Subcutaneous abdominal adipose tissue (tissue), 5 donors: ENCODE measurements around the gene LOXL3.
A peak's percentile ranks its signal among the peaks of the same experiment; 100 is the strongest.

Source experiments
- H3K27ac ChIP-seq: one replicate; pipeline ENCODE4 v1.7.0; 2013; ENCODE audit warnings: low read depth, mild to moderate bottlenecking, inconsistent platforms, low read length, moderate library complexity
- H3K27me3 ChIP-seq, 5 donors: one replicate each; pipeline ENCODE4 v1.7.0; 2013; ENCODE audit warnings: low read length in 5 of 5, inconsistent platforms in 1 of 5; ENCODE audit not compliant: control insufficient read depth in 5 of 5, insufficient read depth in 4 of 5
- H3K36me3 ChIP-seq, 5 donors: one replicate each; pipeline ENCODE4 v1.7.0; 2013; ENCODE audit warnings: low read length in 5 of 5; ENCODE audit not compliant: control insufficient read depth in 5 of 5, insufficient read depth in 5 of 5
- H3K4me1 ChIP-seq, 5 donors: one replicate each; pipeline ENCODE4 v1.7.0; 2013; ENCODE audit warnings: low read length in 5 of 5, mild to moderate bottlenecking in 3 of 5, moderate library complexity in 1 of 5; ENCODE audit not compliant: control insufficient read depth in 5 of 5, insufficient read depth in 5 of 5
- H3K4me3 ChIP-seq, 5 donors: one replicate each; pipeline ENCODE4 v1.7.0; 2013; ENCODE audit warnings: low read length in 5 of 5, low read depth in 1 of 5
- H3K9ac ChIP-seq, 5 donors: one replicate each; pipeline ENCODE4 v1.7.0; 2013; ENCODE audit warnings: low read length in 5 of 5, mild to moderate bottlenecking in 4 of 5, moderate library complexity in 3 of 5
- H3K9me3 ChIP-seq, 5 donors: one replicate each; pipeline ENCODE4 v1.7.0; 2013; ENCODE audit warnings: low read length in 5 of 5; ENCODE audit not compliant: control insufficient read depth in 5 of 5
- donor health status: healthy.
- donor health status: healthy.
- donor health status: healthy.
- donor health status: healthy.
- donor health status: healthy.

LOXL3 gene

DNA sequence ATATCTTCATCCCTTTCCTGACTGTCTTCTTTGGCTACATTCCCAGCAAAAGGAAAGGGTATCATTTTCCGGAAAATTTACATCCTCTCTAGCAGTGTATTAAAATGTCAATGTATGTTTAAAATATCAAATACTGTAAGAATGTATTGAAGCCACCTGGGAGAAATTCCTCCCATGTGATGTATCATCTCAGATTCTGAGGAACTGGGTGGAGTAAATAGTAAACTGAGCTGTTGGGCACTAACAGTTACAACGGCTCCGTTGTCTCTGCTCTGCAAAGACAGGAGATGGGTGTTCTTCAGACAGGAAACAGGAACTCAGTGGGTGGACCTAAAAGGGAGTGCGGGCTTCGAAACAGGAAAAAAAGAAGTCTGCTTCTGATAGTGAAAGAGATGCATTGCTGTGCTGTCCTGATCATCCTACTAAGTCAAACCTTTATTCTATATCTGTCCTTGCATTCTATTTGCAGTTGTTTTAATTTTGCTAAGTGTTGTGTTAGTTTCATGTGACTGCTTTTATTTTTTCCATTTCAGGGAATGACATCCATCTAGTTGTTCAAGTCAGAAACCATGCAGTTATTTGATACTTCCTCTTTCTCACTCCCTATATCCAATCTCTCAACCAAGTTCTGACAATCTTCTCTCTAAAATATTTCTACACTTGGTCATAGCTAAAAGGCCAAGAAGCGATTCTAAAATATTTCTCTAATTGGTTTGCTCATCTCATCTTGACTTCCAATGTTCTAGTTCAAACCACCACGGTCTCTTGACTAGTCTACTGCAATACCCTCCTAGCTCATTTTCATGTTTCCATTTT, 20.2 kb upstream of the LOXL3 start:
- Histone ChIP-seq H3K9ac (no peak overlapping the region), H3K27ac (no peak overlapping the region), H3K4me3 (peak overlapping the region in 2 of 5 donors; percentile 0 to 6), H3K36me3 (no peaks in the 10 kb centered on the region), H3K4me1 (peaks cover 2 to 50% (median 30%) of the 10 kb centered on the region in 5 donors), H3K9me3 (no peaks in the 10 kb centered on the region), H3K27me3 (no peaks in the 10 kb centered on the region)

DNA sequence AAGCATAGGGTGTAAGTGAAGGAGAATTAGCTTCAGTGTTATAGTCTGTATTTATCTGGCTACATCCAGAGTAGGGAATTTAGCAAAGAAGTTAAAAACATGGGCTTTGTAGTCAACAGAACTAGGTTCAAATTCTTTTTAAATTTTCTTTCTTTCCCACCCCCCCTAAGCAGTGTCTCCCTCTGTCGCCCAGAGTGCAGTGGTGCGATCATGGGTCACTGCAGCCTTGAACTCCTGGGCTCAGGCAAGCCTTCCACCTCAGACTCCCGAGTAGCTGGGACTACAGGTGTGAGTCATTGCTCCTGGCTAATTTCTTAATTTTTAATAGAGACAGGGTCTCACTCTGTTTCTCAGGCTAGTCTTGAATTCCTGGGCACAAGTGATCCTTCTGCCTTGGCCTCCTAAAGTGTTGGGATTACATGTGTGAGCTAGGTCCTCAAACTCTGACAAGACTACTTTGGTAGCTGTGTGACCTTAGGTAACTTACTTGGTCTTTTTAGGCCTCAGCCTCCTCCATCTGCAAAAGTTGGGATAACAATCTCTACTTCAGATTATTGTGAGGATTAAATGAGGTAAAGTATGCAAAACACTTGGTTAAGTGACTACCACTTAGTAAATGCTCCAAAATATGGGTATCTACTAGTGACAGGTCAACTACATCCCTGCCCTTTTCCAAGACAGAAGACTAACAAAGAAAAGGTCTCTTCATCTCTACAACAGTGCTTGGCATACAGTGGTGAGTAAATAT, 18.6 kb upstream of the LOXL3 start:
- Histone ChIP-seq H3K36me3 (no peaks in the 10 kb centered on the region), H3K4me1 (peaks cover 4 to 58% (median 33%) of the 10 kb centered on the region in 5 donors), H3K4me3 (no peak overlapping the region), H3K9me3 (no peaks in the 10 kb centered on the region), H3K9ac (no peak overlapping the region), H3K27me3 (no peaks in the 10 kb centered on the region), H3K27ac (no peak overlapping the region)

DNA sequence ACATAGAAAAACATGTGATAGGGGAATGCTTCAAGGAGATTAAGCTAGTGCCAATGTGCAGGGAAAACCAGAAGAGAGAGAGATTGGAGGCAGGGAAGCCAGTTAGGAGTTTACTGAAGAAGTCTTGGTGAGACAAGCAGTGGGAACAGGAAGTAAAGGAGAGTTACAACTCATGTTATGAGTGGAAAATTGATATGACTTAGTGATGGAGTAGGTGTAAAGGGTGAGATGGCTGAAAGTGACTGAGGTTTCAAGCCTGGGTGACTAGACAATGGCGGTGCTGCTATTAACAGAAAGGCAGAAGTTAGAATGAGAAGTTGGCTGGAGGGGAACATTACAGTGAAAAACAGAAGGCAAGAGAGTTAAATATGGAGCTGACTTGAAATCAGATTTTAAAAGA, 17.3 kb upstream of the LOXL3 start:
- Histone ChIP-seq H3K27ac (no peak overlapping the region), H3K9me3 (no peaks in the 10 kb centered on the region), H3K4me3 (no peak overlapping the region), H3K4me1 (peaks cover 5 to 56% (median 31%) of the 10 kb centered on the region in 5 donors), H3K36me3 (no peaks in the 10 kb centered on the region), H3K9ac (no peak overlapping the region), H3K27me3 (no peaks in the 10 kb centered on the region)

DNA sequence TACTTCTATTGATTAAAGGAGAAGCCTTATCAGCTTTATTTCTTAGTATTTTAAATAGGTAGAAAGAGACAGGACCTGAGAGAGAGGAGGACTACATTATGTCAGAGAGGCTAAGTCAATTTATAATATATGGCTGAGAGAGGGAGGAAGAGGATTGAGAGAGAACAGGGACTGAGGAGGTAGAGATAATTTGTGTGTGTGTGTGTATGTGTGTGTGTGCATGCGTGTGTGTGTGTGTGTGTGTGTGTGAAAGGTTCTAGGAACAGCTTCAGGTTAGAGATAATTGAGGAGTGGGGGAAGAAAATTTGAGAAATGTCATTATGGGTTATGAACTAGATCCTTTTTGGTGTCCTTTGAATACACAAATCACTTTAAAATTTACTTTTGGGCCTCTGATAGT, 15.9 kb upstream of the LOXL3 start:
- H3K36me3 ChIP-seq, result no peaks in the 10 kb centered on the region
- H3K9me3 ChIP-seq, result no peaks in the 10 kb centered on the region
- H3K27me3 ChIP-seq, result no peaks in the 10 kb centered on the region
- H3K27ac ChIP-seq, result no peak overlapping the region
- no peak overlapping the region for H3K9ac ChIP-seq
- H3K4me3 ChIP-seq, result no peak overlapping the region
- H3K4me1 ChIP-seq, result peaks cover 5 to 47% (median 28%) of the 10 kb centered on the region in 5 donors

DNA sequence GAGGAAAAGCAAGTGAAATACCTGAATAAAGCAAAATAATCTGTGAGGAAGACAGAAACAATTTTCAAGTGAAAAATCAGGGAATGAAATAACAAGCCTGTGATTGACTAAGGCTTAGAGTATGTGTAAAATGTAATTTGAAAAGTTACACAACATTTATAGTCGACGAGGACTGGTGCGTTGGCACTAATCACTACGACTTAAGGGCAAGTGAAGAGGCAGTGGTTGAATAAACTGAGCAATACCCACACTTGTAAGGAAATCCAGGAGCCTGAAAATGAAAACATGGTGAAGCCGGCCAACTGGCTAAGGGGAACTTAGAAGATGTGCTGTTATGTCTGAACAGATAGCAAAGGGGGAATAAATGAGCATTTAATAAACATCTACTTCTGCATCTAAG, 14.1 kb upstream of the LOXL3 start:
- peak overlapping the region; percentile 98 for H3K27ac ChIP-seq
- H3K9ac ChIP-seq, result peak overlapping the region in 3 of 5 donors; percentile 5 to 79 (median 54)

DNA sequence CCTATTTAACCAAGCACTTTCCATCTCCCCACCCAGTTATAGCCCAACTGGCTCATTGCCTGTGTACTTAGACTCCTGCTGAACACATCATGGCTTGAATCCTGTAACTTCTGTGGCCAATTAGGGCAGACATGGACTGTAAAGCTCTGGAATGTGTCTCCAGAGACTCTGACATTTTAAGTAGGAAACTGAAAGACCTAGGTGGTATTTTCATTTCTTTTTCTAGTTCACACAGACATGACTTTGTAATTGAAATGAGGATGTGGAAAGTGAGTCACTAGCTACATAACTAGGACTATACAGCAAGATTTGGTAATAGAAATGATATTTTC, 13.0 kb upstream of the LOXL3 start:
- no peaks in the 10 kb centered on the region for H3K36me3 ChIP-seq
- peaks cover 5 to 32% (median 27%) of the 10 kb centered on the region in 5 donors for H3K4me1 ChIP-seq
- no peaks in the 10 kb centered on the region for H3K9me3 ChIP-seq
- H3K4me3 ChIP-seq, result no peak overlapping the region
- peaks cover 0 to 2% (median 0%) of the 10 kb centered on the region in 5 donors for H3K27me3 ChIP-seq
- peak overlapping the region in 1 of 5 donors; percentile 79 for H3K9ac ChIP-seq
- peak overlapping the region; percentile 98 for H3K27ac ChIP-seq

More for the DNA sequence above, 14.1 kb upstream of the LOXL3 start:
- Histone ChIP-seq H3K36me3 (no peaks in the 10 kb centered on the region), H3K4me3 (no peak overlapping the region), H3K27me3 (no peaks in the 10 kb centered on the region), H3K4me1 (peaks cover 5 to 32% (median 27%) of the 10 kb centered on the region in 5 donors), H3K9me3 (no peaks in the 10 kb centered on the region)

DNA sequence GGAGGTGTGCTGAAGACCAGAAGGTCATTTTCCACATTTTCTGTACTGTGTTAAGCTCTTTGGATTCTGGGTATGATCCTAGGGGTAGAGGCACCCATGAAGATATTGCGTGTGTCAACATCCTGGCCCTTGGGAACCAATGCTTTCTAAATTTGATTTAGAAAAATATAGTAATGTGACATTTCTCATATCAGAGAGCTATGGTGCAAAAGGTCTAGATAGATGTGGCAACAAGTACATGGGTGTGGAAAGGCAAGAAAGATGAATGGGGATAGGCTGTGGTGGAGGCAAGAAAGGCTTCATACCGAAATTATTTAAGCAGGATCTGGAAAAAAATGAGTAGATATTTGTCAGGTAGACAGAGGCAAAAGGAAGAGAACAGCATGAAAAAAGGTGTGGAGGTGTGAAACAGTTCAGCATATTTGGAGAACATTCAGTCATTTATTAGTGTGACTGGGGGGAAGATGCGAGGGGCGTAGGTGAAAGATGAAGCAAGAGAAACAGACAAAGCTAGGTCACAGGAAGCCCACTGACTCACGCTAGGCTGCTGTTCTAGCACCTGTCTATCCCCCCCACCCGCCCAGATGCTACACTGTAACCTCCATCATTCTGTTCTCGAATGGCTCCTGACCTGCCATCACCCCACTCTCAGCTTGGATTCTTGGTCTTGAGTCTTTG, 12.5 kb upstream of the LOXL3 start:
- Histone ChIP-seq H3K9me3 (no peaks in the 10 kb centered on the region), H3K27me3 (peaks cover 0 to 2% (median 0%) of the 10 kb centered on the region in 5 donors), H3K36me3 (no peaks in the 10 kb centered on the region), H3K27ac (peak overlapping the region; percentile 98), H3K4me1 (peaks cover 5 to 32% (median 27%) of the 10 kb centered on the region in 5 donors), H3K4me3 (no peak overlapping the region), H3K9ac (no peak overlapping the region)

DNA sequence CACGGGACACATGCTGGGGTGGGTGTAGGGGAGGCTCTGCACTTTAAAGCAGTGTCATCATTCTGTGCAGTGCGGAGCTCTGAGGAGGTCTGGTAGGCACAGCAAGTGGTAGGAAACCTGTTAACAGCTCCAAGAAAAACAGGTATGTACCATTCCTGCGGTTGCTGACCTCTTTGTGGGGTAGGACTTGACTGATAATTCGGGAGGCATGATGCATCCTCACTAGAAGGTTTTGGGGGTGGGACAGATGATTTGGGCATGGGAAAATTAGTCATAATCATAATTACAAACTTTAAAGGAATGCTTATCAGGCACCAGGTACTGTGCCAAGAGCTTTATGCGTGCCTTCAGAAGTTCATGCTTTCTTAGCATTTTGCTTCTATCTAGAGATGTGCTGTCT, 10.5 kb upstream of the LOXL3 start:
- Histone ChIP-seq H3K27me3 (peaks cover 0 to 2% (median 0%) of the 10 kb centered on the region in 5 donors), H3K27ac (no peak overlapping the region), H3K9me3 (no peaks in the 10 kb centered on the region), H3K4me3 (no peak overlapping the region), H3K4me1 (peaks cover 5 to 33% (median 31%) of the 10 kb centered on the region in 5 donors), H3K9ac (no peak overlapping the region), H3K36me3 (no peaks in the 10 kb centered on the region)

DNA sequence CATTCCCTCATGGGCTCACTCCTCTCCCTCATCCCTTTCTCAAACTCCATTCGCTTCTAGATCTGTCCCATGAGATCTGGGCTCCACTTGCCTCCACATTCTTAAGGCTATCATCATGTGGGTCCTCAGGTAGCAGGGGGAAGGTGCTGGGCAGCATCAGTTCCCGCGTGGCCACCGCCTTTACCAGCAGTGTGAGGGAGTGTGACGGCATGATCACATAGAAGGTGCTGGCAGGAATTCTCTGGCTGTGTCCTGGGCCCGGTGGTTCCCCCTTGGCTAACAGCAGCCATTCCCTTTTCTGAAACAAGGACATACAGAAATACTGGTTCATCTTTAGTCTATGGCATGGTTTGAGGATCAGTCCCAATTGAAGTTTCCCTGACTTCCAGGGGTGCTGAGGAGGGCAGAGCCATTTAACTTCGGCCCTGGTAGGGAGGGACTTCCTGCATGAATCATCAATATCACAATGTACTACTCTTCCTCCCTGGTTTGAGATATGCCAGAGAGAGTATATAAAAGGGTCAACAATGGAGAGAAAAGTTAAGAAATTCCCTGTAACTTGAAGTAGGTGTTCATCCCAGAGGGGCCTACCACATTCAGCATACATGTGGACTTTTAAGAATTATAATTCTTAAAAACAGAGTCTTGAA, 8.5 kb upstream of the LOXL3 start:
- Histone ChIP-seq H3K4me1 (peaks cover 0 to 29% (median 25%) of the 10 kb centered on the region in 5 donors), H3K27me3 (peaks cover 0 to 2% (median 0%) of the 10 kb centered on the region in 5 donors), H3K36me3 (peaks cover 0 to 3% (median 0%) of the 10 kb centered on the region in 5 donors)

More for the DNA sequence above, 8.5 kb upstream of the LOXL3 start:
- H3K27ac ChIP-seq, result no peak overlapping the region
- H3K9me3 ChIP-seq, result no peaks in the 10 kb centered on the region
- H3K9ac ChIP-seq, result no peak overlapping the region
- no peak overlapping the region for H3K4me3 ChIP-seq
